Measurements from ENCODE around the gene TSPYL2. TPM values are rescaled to one million over a fixed set of nuclear protein-coding genes. Genes with fewer than 3 reads are reported as not detected.

Gene TSPYL2
- total RNA-seq, 1 donor from 2014 or later = 8.7 TPM

DNA sequence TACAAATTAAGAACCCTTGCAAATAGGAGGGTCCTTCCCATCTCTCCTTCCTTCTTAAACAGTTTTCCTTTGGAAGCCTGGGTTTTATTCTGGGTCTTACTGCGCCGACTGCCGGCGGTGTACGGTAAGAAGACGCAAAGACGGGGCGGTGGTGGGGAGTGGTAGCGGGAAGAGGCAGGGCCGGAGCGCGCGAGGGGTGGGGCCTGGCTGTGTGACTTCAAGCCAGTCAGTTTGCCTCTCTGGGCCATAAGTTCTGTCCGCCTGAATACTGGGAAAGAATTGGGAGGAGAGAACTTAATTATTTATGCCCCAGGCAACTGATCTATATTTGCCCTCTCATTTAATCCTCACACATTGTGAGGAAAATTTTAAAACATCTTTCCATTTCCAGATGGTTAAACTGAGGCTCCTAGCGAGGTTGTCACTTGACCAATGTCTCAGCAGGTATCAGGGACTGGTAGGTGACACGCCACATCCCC is 11.0 kb downstream of the TSPYL2 start:
- Histone ChIP-seq H3K36me3 (ENCODE audit: control insufficient read depth, insufficient read depth, low read length) (no peaks in the 10 kb centered on the region), H3K27me3 (ENCODE audit: control insufficient read depth, insufficient read depth, low read length) (no peaks in the 10 kb centered on the region), H3K4me3 (ENCODE audit: low read depth, low read length) (peak overlapping the region; percentile 39)
- FAIRE-seq (no peak), DNase-seq (ENCODE audit: low read depth) (peak; percentile 48)
- TF ChIP-seq, protein P1, sequence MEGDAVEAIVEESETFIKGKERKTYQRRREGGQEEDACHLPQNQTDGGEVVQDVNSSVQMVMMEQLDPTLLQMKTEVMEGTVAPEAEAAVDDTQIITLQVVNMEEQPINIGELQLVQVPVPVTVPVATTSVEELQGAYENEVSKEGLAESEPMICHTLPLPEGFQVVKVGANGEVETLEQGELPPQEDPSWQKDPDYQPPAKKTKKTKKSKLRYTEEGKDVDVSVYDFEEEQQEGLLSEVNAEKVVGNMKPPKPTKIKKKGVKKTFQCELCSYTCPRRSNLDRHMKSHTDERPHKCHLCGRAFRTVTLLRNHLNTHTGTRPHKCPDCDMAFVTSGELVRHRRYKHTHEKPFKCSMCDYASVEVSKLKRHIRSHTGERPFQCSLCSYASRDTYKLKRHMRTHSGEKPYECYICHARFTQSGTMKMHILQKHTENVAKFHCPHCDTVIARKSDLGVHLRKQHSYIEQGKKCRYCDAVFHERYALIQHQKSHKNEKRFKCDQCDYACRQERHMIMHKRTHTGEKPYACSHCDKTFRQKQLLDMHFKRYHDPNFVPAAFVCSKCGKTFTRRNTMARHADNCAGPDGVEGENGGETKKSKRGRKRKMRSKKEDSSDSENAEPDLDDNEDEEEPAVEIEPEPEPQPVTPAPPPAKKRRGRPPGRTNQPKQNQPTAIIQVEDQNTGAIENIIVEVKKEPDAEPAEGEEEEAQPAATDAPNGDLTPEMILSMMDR (IDR thresholded peaks at IDR 0.05; ENCODE audit: insufficient read depth, low read length, severe bottlenecking) = peak; percentile 41

DNA sequence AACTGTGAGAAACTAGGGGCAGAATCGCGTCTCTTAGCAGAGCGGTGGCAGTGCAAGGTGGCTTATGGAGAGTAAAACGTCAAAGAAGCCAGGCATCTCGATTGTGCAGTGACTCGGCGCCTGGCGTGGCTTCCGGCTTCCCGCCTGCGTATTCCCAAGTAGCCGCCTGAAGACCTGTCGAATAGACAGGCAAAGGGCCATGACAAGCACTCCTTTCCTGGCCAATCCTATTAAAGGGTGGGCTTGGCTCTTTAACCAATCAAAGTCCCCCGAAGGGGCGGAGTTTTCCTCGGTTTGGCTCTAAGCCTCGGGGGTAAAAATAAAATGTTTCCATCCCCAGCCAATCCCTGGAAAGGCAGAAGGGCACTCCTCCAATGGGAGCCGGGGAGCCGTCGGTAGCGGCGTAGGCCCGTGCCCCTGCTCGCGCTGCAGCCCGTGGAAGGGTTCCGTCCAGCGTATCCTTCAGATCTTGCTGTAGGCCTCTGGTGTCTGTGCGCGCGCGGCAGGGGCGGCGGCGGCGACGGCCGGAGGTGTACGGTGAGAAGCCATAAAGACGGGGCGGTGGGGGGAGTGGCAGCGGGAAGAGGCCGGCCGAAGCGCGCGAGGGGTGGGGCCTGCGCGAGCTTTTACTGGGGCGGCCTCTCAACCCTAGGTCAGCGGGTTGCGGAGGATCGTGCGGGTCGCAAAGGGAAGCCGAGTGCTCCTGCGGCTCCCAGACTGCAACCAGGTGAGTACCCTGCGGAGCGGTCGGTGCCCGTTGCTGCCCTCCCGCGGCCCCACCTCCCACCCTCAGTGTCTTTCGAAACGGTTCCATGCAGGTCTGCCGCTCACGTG is 11.8 kb downstream of the TSPYL2 start, which contains the start of gene KANTR:
KANTR (plus strand) TSS at position 395 of the 834 bp plus-strand sequence. CDS start 30,131 bp downstream, outside the sequence.
- FAIRE-seq (no peak), DNase-seq (ENCODE audit: low read depth) (peak; percentile 90)
- Histone ChIP-seq H3K36me3 (ENCODE audit: control insufficient read depth, insufficient read depth, low read length) (no peaks in the 10 kb centered on the region), H3K27me3 (ENCODE audit: control insufficient read depth, insufficient read depth, low read length) (no peaks in the 10 kb centered on the region), H3K4me3 (ENCODE audit: low read depth, low read length) (peak within 1 kb of the TSS; percentile 67)
- TF ChIP-seq, protein P1 (IDR thresholded peaks at IDR 0.05; ENCODE audit: insufficient read depth, low read length, severe bottlenecking) = peak; percentile 10

DNA sequence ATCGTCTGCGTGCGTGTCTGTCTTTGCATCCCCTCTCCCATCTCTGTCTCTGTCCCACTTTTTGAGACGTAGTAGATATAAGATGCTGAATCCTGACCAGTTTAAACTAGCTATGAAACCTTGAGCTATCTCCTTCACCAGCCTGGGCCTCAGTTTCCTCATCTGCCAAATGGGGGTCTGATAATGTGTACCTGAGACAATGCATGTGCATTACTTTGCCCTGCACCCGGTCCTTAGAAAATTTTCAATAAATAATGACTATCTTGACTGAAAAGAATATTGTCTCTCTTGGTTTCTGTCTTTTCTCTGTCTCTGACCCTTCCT is 12.4 kb downstream of the TSPYL2 start:
- Histone ChIP-seq H3K27me3 (ENCODE audit: control insufficient read depth, insufficient read depth, low read length) (no peaks in the 10 kb centered on the region), H3K36me3 (ENCODE audit: control insufficient read depth, insufficient read depth, low read length) (no peaks in the 10 kb centered on the region), H3K4me3 (ENCODE audit: low read depth, low read length) (peak overlapping the region; percentile 67)
- DNase-seq (ENCODE audit: low read depth) (no peak), FAIRE-seq (no peak)
- TF ChIP-seq, protein P1 (IDR thresholded peaks at IDR 0.05; ENCODE audit: insufficient read depth, low read length, severe bottlenecking) = no peak

DNA sequence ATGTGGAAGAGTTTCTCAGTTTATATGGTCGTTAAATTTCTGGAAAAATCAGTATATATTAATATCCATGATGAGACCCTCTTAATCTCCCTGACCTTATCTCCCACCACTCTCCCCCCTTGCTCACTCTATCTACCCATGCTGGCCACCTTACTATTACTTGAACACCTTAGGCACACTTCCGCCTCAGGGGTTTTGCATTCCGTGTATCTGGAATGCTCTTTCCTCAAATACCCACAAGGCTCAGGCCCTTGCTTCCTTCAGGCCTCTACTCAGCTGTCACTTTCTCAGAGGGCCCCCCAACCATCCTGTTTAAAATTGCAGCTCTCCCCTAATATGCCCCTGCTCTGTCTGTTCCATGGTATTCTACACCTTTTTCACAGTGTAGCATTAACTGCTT is 13.6 kb downstream of the TSPYL2 start:
- Histone ChIP-seq H3K4me3 (ENCODE audit: low read depth, low read length) (no peak overlapping the region), H3K27me3 (ENCODE audit: control insufficient read depth, insufficient read depth, low read length) (no peaks in the 10 kb centered on the region), H3K36me3 (ENCODE audit: control insufficient read depth, insufficient read depth, low read length) (no peaks in the 10 kb centered on the region)
- FAIRE-seq (no peak), DNase-seq (ENCODE audit: low read depth) (no peak)
- TF ChIP-seq, protein P1 (IDR thresholded peaks at IDR 0.05; ENCODE audit: insufficient read depth, low read length, severe bottlenecking) = no peak

DNA sequence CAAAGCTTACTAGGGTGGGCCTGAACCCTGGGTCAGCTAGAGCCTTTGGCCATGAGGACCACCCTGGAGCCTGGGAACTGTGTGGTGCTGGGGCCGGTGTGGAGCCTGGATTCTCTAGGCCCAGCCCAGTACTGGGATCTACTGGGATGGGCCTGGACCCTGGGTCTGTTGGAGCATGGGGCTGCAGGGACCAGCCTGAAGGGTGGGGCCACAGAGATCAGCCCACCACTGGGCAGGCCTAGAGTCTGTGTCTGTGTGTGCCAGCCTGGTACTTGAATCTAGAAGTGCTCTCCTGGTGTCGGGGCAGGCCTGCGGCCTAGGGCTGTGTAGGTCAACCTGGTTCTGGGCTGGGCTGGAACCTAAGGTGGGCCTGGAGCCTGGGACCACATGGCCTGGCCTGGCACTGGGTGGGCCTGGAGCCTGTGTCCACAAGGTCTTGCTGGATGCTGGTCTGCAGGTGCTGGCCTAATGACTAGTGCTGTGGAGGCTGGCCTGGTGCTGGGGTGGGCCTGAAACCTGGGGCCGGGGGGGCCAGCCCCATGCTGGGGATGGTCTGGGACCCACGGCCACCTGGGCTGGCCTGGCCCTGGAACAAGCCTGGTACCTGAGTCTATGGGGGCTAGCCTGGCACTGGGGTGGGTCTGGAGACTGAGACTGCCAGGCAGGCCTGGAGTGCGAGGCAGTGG is 32.8 kb downstream of the TSPYL2 start:
- H3K4me3 ChIP-seq (ENCODE audit: low read depth, low read length) = no peak overlapping the region
- H3K27me3 ChIP-seq (ENCODE audit: control insufficient read depth, insufficient read depth, low read length) = no peaks in the 10 kb centered on the region
- TF ChIP-seq, protein P1 (IDR thresholded peaks at IDR 0.05; ENCODE audit: insufficient read depth, low read length, severe bottlenecking) = no peak
- no peak for FAIRE-seq
- no peak for DNase-seq (ENCODE audit: low read depth)
- H3K36me3 ChIP-seq (ENCODE audit: control insufficient read depth, insufficient read depth, low read length) = no peaks in the 10 kb centered on the region

Measured in bronchial epithelial cell (primary cell).